NCI-H446 treated with DMSO at 0.1 percent for 48 hours (cell line): ENCODE results near the gene WSCD2.

Source experiments
- DNase-seq: peaks from one replicate; lab custom pipeline; 2025; lab: John Stamatoyannopoulos, UW

The WSCD2 gene

GRCh38 chr12:108166505-108166904, 37.4 kb downstream of the WSCD2 start:
- DNase-seq, result no peak

DNA sequence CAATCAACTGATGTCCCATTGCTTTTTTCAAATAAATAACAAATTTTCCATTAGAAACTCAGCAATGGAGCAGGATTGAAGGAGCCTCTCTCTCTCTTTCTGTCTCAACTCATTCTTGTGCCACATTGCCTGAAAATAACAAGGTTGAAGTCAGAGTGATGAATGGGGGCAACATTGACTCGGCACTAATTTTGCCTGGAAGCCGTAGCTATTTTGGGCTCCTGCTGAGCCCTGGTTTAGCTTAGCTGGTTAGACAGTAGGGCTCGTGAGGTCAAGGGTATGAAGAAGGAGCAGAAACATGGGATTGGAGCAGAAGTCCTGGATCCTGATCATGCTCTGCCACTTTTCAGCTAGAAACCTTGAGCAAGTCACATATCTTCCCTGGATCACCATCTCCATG, 38.9 kb downstream of the WSCD2 start:
- DNase-seq, result no peak

DNA sequence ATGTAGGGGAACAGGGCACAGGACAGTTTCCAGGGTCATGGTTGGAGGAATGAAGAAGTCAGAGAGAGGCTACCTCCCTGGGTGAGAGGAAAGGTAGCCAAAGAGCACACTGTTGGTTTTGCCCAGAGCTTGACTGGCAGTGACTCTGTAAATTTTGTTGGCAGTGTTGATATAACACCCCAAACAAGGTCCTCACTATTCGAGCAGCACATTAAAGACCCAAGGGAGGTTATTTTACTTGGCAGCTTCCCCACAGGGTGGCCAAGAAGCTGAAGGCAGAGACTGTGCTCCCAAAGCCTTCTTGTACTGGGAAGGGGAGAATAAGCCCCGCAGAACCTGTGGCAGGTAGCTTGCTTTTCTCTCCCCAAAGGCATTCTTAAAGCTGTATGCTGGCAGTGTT, 40.6 kb downstream of the WSCD2 start:
- DNase-seq, result no peak

DNA sequence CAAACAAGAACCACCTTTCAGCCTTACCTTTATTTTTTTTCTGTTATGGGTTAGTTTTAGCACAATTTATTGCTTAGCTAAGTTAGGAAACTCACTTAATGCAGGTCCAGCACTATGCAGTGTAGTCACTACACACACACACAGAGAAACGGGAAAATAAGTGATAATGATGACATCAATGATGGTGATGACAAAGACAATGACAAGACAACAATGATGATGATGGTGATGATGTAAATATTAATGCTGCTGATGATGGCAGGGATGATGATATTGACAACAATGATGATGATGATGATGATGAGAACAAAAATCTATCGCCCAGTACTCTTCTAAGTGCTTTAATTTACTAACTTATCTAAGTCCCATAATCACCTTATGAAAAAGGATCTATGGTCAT, 41.1 kb downstream of the WSCD2 start:
- no peak for DNase-seq

DNA sequence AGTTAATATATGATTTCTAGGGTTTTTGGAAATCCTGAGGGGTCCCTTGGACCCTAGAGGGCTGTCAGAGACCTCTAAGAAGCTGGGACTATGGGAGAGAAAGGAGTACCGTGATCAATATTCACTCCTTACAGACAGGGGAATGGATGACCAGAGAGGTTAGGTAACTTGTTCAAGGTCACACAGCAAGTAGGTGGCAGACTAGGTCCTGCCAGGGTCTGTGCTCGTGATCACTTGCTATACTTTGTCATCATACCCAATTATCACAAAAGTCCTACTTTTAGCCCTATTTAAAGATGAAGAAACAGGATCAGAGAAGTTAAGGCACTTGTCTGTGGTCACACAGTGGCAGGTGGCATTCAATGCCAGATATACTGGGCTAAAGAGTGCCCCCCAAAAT, 42.9 kb downstream of the WSCD2 start:
- DNase-seq, result no peak

- no peak for DNase-seq
Measured at GRCh38 chr12:108173160-108173559, 44.1 kb downstream of the WSCD2 start.

DNA sequence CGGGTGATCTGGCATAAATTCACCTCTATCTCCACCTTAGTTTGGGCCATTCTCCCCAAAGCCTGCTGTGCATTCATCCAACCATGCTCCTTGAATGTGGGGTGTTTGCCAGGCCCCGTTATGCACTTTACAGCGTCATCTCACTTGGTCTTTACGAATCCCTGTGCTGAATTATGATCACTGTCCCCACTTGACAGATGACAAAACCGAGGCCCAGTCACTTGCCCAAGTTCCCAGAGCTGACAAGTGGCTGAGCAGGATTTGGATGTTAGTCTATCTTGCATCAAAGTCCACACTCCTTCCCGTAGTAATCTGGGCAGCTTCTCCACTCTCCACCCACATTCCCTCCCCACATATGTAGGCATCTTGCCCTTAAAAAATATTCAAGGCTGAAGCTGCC, 44.8 kb downstream of the WSCD2 start:
- DNase-seq, result no peak

- DNase-seq, result no peak
Measured at GRCh38 chr12:108174641-108175040, 45.6 kb downstream of the WSCD2 start.

DNA sequence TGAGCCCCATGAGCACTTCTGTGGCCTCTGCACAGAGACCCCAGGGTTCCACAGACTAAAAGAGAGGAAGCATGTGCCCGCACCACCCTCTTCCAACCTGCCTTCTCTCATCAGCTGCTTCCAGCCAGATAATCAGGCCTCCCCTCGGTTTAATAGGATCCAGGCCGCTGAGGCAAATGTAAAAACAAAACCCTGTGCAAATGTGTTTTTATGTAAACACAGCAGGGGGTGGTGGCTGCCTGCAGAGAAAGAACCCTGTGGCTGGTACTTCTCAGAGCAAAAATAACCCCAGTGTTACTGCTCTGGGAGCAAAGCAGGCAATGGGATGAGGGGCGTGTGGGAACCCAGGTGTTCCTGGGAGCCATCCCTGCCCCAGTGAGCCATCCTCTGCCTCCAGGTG, 46.2 kb downstream of the WSCD2 start:
- DNase-seq, result no peak

DNA sequence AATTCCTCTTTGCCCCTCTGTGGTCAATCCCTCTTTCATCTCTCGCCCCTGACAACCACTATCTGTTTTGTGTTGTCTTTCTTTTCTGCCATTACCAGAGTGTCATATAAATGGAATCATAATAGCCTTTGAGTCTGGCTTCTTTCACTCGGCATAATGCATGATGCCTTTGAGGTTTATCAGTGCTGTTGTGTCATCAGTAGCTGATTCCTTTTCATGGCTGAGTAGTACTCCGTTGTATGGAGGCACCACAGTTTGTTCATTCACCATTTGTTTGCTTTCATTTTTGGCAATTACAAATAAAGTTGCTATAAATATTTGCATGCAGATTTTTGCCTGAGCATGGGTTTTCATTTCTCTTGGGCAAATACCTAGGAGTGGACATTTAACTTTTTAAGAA, 47.2 kb downstream of the WSCD2 start:
- DNase-seq, result no peak

DNA sequence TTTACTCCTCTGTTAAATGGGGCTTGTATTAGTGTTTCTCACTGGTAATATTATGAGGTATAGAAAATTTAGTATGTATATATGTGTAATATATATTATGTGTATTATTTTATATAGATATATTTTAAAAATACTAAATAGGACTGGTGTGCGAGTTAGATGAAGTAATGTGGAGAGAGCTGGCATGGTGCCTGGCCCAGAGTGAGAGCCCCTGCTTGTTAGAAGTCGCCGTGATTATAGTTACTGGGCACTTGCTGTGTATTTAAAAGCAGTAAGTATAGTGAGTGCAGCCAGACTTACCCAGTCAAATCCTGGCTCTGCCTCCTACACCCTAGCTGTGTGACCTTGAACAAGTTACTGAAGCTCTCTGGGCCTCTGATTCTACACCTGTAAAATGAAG, 48.0 kb downstream of the WSCD2 start:
- no peak for DNase-seq

GRCh38 chr12:108179305-108179704, 50.2 kb downstream of the WSCD2 start:
- no peak for DNase-seq

- DNase-seq, result no peak
Measured at GRCh38 chr12:108180255-108181094, 51.4 kb downstream of the WSCD2 start.

- no peak for DNase-seq
Measured at GRCh38 chr12:108181095-108181454, 52.0 kb downstream of the WSCD2 start.

DNA sequence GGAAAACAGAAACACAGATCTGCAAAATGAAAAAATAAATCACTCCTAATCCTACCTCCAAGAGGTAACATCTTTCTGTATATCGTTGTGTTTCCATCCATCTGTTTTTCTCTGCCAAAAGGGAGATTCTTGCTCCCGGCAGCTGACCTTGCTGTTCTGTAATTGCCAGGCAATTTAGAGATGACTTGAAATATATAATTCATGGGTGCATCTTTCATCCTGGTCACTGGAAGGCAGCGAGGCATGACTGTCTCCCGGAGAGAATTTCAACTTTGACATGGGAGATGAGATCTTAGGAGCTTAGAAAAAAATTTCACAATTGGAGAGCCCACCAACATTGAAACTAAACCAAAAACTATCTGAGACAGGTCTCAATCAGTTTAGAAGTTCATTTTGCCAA, 53.0 kb downstream of the WSCD2 start:
- no peak for DNase-seq

- DNase-seq, result no peak
Measured at GRCh38 chr12:108185002-108185401, 55.9 kb downstream of the WSCD2 start.

- DNase-seq, result peak; percentile 68
Measured at GRCh38 chr12:108187831-108188230, 58.7 kb downstream of the WSCD2 start.

DNA sequence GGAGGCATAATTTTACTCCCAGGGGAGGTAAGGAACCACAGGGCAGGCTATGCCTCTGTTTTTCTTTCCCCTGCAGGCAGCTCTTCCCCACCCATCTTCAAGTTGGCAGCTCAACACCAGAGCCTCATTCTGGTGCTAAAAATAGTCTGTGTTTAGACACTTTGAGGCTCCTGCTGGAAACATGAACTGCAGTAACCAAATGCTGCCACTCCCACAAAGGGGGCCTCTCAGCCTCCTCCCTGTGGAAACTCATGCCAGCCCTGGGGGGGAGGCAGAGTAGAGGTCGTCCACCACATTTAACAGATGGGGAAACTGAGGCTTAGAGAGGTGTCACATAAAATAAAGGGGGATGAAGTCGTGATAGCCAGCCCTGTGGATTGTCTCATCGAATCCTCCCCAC, 61.4 kb downstream of the WSCD2 start:
- peak; percentile 33 for DNase-seq

GRCh38 chr12:108191086-108191485, 62.0 kb downstream of the WSCD2 start:
- no peak for DNase-seq

DNA sequence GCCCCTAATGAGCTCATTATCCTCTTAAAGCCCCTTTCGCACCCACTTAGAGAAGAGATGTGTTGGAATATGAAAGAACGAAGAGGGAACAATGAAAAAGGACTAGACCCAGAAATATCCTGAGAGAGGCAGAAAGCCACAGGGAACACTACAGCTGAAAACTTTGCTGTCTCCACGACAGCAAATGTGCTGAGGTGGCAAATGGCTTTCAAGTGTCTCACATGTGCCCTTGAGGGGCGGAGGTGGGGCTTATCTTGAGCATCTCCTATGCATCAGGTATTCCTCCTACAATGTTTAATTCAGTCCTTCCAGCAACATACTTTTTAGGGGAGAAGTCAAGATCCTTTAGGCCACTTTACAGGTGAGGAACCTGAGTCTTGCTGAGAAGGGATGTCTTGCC, 62.9 kb downstream of the WSCD2 start:
- no peak for DNase-seq

DNA sequence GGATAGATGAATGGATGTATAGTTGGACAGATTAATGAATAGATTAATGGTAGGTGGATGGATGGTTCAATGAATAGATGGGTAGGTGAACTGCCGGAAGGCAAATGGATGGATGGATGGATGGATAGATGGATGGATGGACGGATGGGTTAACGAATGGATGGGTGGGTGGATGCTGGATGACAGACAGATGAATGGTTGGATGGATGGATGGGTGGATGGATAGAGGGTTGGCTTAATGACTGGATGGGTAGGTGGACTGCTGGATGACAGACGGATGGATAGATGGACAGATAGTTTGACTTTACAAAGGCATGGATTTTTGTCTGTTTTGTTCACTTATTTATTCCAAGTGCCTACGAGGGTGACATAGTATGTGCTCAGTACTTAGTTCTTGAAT, 64.4 kb downstream of the WSCD2 start:
- no peak for DNase-seq

GRCh38 chr12:108193917-108194316, 64.8 kb downstream of the WSCD2 start:
- peak; percentile 15 for DNase-seq

DNA sequence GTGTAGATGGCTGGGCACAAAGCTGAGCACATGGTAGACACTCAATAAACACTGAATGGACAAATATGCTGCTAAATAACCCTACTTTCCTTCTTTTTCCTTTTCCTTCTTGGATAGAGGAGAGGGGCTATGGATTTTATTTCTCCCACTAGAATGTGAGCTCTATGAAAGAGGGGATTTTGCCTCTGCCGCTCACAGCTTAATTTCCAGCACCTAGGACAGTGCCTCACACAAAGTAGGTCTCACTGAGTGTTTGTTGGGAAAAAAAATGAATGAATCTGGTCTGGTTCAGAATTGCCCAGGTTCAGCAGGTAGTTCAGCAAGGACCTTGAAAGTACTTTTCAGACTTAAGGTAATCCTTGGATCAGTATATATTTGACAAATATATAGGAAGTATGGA, 65.5 kb downstream of the WSCD2 start:
- DNase-seq, result no peak

GRCh38 chr12:108196319-108196718, 67.2 kb downstream of the WSCD2 start:
- DNase-seq, result no peak
